Endothelial cell of umbilical vein (primary cell): ENCODE data around the gene CLCN5.

Experiments used
- MAX ChIP-seq: IDR thresholded peaks from 2 replicates; pipeline ENCODE4 v1.6.1; 2011; ENCODE audit not compliant: insufficient read depth, insufficient read length
- POLR2A ChIP-seq: IDR thresholded peaks from 2 replicates; pipeline ENCODE4 v1.6.1; 2012; ENCODE audit warnings: low read depth, mild to moderate bottlenecking, control low read depth, low read length
- TF ChIP-seq, protein P1 (sequence below), 2 donors: IDR thresholded peaks; 1 replicate in 1 of 2; 2 replicates in 1 of 2; pipeline ENCODE4 v1.5.1; 2011; ENCODE audit warnings: low read length in 2 of 2, mild to moderate bottlenecking in 2 of 2, moderate library complexity in 2 of 2, control low read depth in 1 of 2, inconsistent platforms in 1 of 2, low read depth in 1 of 2; ENCODE audit not compliant: insufficient read depth in 1 of 2; ENCODE audit errors: extremely low read depth in 1 of 2

- TF ChIP-seq, protein P1, sequence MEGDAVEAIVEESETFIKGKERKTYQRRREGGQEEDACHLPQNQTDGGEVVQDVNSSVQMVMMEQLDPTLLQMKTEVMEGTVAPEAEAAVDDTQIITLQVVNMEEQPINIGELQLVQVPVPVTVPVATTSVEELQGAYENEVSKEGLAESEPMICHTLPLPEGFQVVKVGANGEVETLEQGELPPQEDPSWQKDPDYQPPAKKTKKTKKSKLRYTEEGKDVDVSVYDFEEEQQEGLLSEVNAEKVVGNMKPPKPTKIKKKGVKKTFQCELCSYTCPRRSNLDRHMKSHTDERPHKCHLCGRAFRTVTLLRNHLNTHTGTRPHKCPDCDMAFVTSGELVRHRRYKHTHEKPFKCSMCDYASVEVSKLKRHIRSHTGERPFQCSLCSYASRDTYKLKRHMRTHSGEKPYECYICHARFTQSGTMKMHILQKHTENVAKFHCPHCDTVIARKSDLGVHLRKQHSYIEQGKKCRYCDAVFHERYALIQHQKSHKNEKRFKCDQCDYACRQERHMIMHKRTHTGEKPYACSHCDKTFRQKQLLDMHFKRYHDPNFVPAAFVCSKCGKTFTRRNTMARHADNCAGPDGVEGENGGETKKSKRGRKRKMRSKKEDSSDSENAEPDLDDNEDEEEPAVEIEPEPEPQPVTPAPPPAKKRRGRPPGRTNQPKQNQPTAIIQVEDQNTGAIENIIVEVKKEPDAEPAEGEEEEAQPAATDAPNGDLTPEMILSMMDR (IDR thresholded peaks at IDR 0.05; ENCODE audit: extremely low read depth in 1 of 2, insufficient read depth in 1 of 2, low read depth in 1 of 2, low read length in 2 of 2): no peak
- TF ChIP-seq POLR2A: no peak
- TF ChIP-seq MAX: no peak
These were observed 81.5 kb downstream of the CLCN5 start for GRCh38 chrX:50003927-50004326.
